Measurements from ENCODE around the gene SLC25A33. TPM values are rescaled to one million over a fixed set of nuclear protein-coding genes. Genes with fewer than 3 reads are reported as not detected.
A peak's percentile ranks its signal among the peaks of the same experiment; 100 is the strongest.

The SLC25A33 gene
- total RNA-seq, 1 donor from 2014 or later = 6.4 TPM

- Histone ChIP-seq H3K36me3 (no peaks in the 10 kb centered on the region), H3K27me3 (no peaks in the 10 kb centered on the region), H3K4me3 (no peak overlapping the region), H3K4me1 (peaks cover 13% of the 10 kb centered on the region), H3K9me3 (no peaks in the 10 kb centered on the region), H3K27ac (no peak overlapping the region)
- TF ChIP-seq POLR2AphosphoS5 (IDR thresholded peaks at IDR 0.05; ENCODE audit: insufficient read depth in 1 of 2, low read depth in 1 of 2) (no peak), CTCF (IDR thresholded peaks at IDR 0.05) (no peak), POLR2A (IDR thresholded peaks at IDR 0.05) (no peak)
- intact Hi-C loops (cut with DNase I) = loop anchor here (5.0 kb wide), 1 partner anchor 241 kb away; no protein-coding TSS in a partner anchor
- no peak for DNase-seq (ENCODE audit: extremely low spot score in 2 of 2)
These were observed 86.9 kb downstream of the SLC25A33 start for GRCh38 chr1:9626201-9626608.

- no peak for TF ChIP-seq POLR2AphosphoS5 (IDR thresholded peaks at IDR 0.05; ENCODE audit: insufficient read depth in 1 of 2, low read depth in 1 of 2)
- no peak for TF ChIP-seq POLR2A (IDR thresholded peaks at IDR 0.05)
- TF ChIP-seq CTCF (IDR thresholded peaks at IDR 0.05) = no peak
- no peaks in the 10 kb centered on the region for H3K9me3 ChIP-seq
- H3K36me3 ChIP-seq = no peaks in the 10 kb centered on the region
- no peaks in the 10 kb centered on the region for H3K27me3 ChIP-seq
- intact Hi-C loops (cut with DNase I) = loop anchor here (5.0 kb wide), 1 partner anchor 239 kb away; no protein-coding TSS in a partner anchor
- peaks cover 13% of the 10 kb centered on the region for H3K4me1 ChIP-seq
- H3K4me3 ChIP-seq = peak overlapping the region in 1 of 2 donors; percentile 2
- H3K27ac ChIP-seq = peak overlapping the region; percentile 23
- no peak for DNase-seq (ENCODE audit: extremely low spot score in 2 of 2)
These were observed 89.5 kb downstream of the SLC25A33 start for GRCh38 chr1:9628541-9629444.

GRCh38 chr1:9629445-9630201, 90.4 kb downstream of the SLC25A33 start:
- peaks cover 13% of the 10 kb centered on the region for H3K4me1 ChIP-seq
- H3K4me3 ChIP-seq = peak overlapping the region in 1 of 2 donors; percentile 2
- no peaks in the 10 kb centered on the region for H3K27me3 ChIP-seq
- intact Hi-C loops (cut with DNase I) = loop anchor here (5.0 kb wide), 1 partner anchor 238 kb away; no protein-coding TSS in a partner anchor
- TF ChIP-seq POLR2AphosphoS5 (IDR thresholded peaks at IDR 0.05; ENCODE audit: insufficient read depth in 1 of 2, low read depth in 1 of 2) (no peak), POLR2A (IDR thresholded peaks at IDR 0.05) (no peak), CTCF (IDR thresholded peaks at IDR 0.05) (no peak)
- peak overlapping the region; percentile 23 for H3K27ac ChIP-seq
- H3K9me3 ChIP-seq = no peaks in the 10 kb centered on the region
- no peaks in the 10 kb centered on the region for H3K36me3 ChIP-seq
- no peak for DNase-seq (ENCODE audit: extremely low spot score in 2 of 2)

GRCh38 chr1:9630331-9631111, 91.3 kb downstream of the SLC25A33 start:
- intact Hi-C loops (cut with DNase I) = no loop called here
- H3K36me3 ChIP-seq = no peaks in the 10 kb centered on the region
- DNase-seq (ENCODE audit: extremely low spot score in 2 of 2) = no peak
- no peaks in the 10 kb centered on the region for H3K9me3 ChIP-seq
- H3K4me3 ChIP-seq = no peak overlapping the region
- no peaks in the 10 kb centered on the region for H3K27me3 ChIP-seq
- TF ChIP-seq CTCF (IDR thresholded peaks at IDR 0.05) (no peak), POLR2A (IDR thresholded peaks at IDR 0.05) (no peak), POLR2AphosphoS5 (IDR thresholded peaks at IDR 0.05; ENCODE audit: insufficient read depth in 1 of 2, low read depth in 1 of 2) (no peak)
- no peak overlapping the region for H3K27ac ChIP-seq
- peaks cover 13% of the 10 kb centered on the region for H3K4me1 ChIP-seq
